Spleen (tissue), 11 donors: Measurements from ENCODE around the gene MAPK7. TPM values are rescaled to one million over a fixed set of nuclear protein-coding genes. Genes with fewer than 3 reads are reported as not detected.

ENCODE experiments used
- DNase-seq: peaks from one replicate; pipeline ENCODE4 v3.0.0-alpha.2; 2020
- H3K27ac ChIP-seq, 8 donors: fragments of 200-600 bp; sonication (generic) in 7 of 8; 1 replicate in 4 of 8; 2 replicates in 4 of 8; pipeline versions ENCODE4 v1.5.0 to v1.8.0; 2016 to 2021; ENCODE audit warnings: inconsistent platforms in 4 of 8, mild to moderate bottlenecking in 4 of 8, moderate library complexity in 1 of 8
- H3K27me3 ChIP-seq, 7 donors: fragments of 200-600 bp; sonication (generic) in 6 of 7; replicated peaks in 1 of 7; 1 replicate in 4 of 7; 2 replicates in 3 of 7; pipeline versions ENCODE4 v1.5.0 to v1.8.0; 2016 to 2021; ENCODE audit warnings: inconsistent platforms in 3 of 7, mild to moderate bottlenecking in 1 of 7
- H3K36me3 ChIP-seq, 6 donors: fragments of 200-600 bp; sonication (generic) in 5 of 6; 1 replicate in 4 of 6; 2 replicates in 2 of 6; pipeline versions ENCODE4 v1.5.0 to v1.8.0; 2016 to 2021; ENCODE audit warnings: inconsistent platforms in 2 of 6
- H3K4me1 ChIP-seq, 6 donors: fragments of 200-600 bp; sonication (generic) in 5 of 6; 1 replicate in 3 of 6; 2 replicates in 3 of 6; pipeline versions ENCODE4 v1.5.0 to v1.8.0; 2016 to 2021; ENCODE audit warnings: inconsistent platforms in 3 of 6
- H3K4me3 ChIP-seq, 8 donors: fragments of 200-600 bp; sonication (generic) in 7 of 8; 1 replicate in 4 of 8; 2 replicates in 4 of 8; pipeline versions ENCODE4 v1.5.0 to v1.8.0; 2016 to 2021; ENCODE audit warnings: inconsistent platforms in 4 of 8, mild to moderate bottlenecking in 4 of 8, moderate library complexity in 2 of 8
- H3K9me3 ChIP-seq, 8 donors: fragments of 200-600 bp; sonication (generic) in 7 of 8; 1 replicate in 4 of 8; 2 replicates in 4 of 8; pipeline versions ENCODE4 v1.5.0 to v1.8.0; 2016 to 2021; ENCODE audit warnings: inconsistent platforms in 4 of 8
- CTCF ChIP-seq, 11 experiments: fragments of 200-600 bp in 7 of 11; fragments of 450-650 bp in 4 of 11; sonication (generic) in 4 of 11; IDR thresholded peaks in 8 of 11; conservative IDR thresholded peaks in 3 of 11; 1 replicate in 7 of 11; 2 replicates in 4 of 11; pipeline versions ENCODE4 v1.4.0 to v1.8.0; 2016 to 2021; ENCODE audit warnings: antibody characterized with exemption in 11 of 11, inconsistent platforms in 4 of 11, mild to moderate bottlenecking in 1 of 11
- POLR2A ChIP-seq, 3 donors: fragments of 450-650 bp; IDR thresholded peaks; one replicate each; pipeline ENCODE4 v1.5.1; 2017; ENCODE audit warnings: antibody characterized with exemption in 3 of 3, mild to moderate bottlenecking in 1 of 3
- POLR2AphosphoS5 ChIP-seq, 3 donors: sonication (generic); formaldehyde crosslinking; IDR thresholded peaks; one replicate each; pipeline ENCODE4 v1.5.1; 2017; ENCODE audit warnings: antibody characterized with exemption in 3 of 3
- WGBS, 5 donors: extraction: QIAGEN DNeasy Blood & Tissue Kit in 3 of 5; methylation state at CpG; one replicate each; pipeline versions ENCODE4 v1.1.5 to v1.1.7; 2013 to 2018; 5-methylcytosine and 5-hydroxymethylcytosine counted together
- intact Hi-C: fragments of 100-400 bp; cut with DNase I; formaldehyde crosslinking; loops from one replicate; pipeline ENCODE4 v1.15.0; 2023; ENCODE audit warnings: low total_unique reads
- polyA plus RNA-seq, 3 donors: library from polyadenylated mRNA; stranded (reverse); fragments of 200-250 nt; gene quantifications; one replicate each; pipeline ENCODE4 v1.2.1, GENCODE V29; 2013
- total RNA-seq, 7 donors: library from RNA; depleted of rRNA in 3 of 7; stranded (reverse); fragments of >200 nt in 3 of 7; fragmentation: NEBNext Ultra II Directional in 4 of 7; extraction: Animal tissue kit (Norgen Biotek cat#: 25700) in 4 of 7; gene quantifications; one replicate each; pipeline versions ENCODE4 v1.1.0 to v1.2.1, GENCODE V29; 2016 to 2021
- donor health status: healthy with polysubstance abuse.
- donor health status: DM: no; HTN: no; CAD: no; lungs with moderate emphysema.
- donor health status: DM: no; HTN: no; CAD: no.
- donor health status: Bipolar disorder and iron deficiency.
- donor health status: healthy.
- donor health status: DM: no; HTN: no; CAD: no.
- donor health status: DM: yes; HTN: yes; CAD: no.

MAPK7 gene
- total and polyA plus RNA-seq, 10 donors, result 5.7 to 56.2 (median 30.3) TPM

GRCh38 chr17:19364699-19365498 lies 13.4 kb upstream of the MAPK7 start:
- Histone ChIP-seq H3K36me3 (no peaks in the 10 kb centered on the region), H3K9me3 (no peaks in the 10 kb centered on the region), H3K27me3 (peaks cover 0 to 7% (median 0%) of the 10 kb centered on the region in 7 donors), H3K27ac (no peak overlapping the region), H3K4me3 (no peak overlapping the region), H3K4me1 (peaks cover 6 to 32% (median 25%) of the 10 kb centered on the region in 6 donors)
- WGBS, 5 donors, result 76 to 91% (median 85%) methylated on average over 10 to 14 of the region's 14 CpGs
- TF ChIP-seq POLR2A (IDR thresholded peaks at IDR 0.05) (no peak), POLR2AphosphoS5 (IDR thresholded peaks at IDR 0.05) (no peak), CTCF (IDR thresholded peaks at IDR 0.05 in 8 of 11, conservative IDR thresholded peaks at IDR 0.05 in 3 of 11) (no peak)
- peak; percentile 72 for DNase-seq
- intact Hi-C loops, result no loop called here

- intact Hi-C loops, result no loop called here
Observed at GRCh38 chr17:19365499-19365817, 12.8 kb upstream of the MAPK7 start.

DNA sequence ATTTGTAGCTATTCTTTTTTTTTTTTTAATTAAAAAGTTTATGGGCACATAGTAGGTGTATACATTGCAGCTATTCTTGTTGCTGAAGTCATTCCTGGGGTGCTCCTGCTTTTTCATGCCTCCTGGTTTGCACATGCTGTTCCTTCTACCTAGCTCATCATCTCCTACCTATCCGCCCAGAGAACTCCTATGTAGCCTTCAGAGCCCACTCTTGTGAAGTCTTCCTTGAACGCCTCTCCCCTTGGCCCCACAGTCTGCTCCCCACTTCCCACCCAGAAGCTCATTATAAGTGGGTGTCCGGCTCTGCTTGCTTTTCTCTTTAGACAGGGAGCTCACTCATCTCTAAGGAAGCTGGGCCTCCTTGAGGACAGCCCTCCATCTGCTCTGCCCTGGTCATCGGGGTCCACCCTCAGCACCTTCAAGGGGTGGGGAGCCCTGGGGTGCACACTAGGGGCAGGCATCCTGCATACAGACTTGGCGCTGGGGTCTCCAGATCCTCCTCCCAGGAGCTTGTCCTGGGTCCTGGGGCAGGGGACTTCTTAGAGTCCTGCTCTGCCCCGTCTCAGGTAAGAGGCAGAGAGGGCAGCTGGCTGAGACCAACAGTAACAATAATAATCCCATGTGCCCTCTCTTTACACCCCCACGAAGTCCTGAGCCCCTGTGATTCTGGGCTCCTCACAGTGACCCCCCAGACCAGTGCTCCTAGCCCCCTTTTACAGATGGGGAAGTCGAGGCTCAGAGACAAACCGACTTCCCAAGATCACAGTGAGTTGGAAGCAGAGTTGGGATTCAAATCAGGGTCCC lies 12.3 kb upstream of the MAPK7 start:
- intact Hi-C loops, result no loop called here
- Histone ChIP-seq H3K27ac (no peak overlapping the region), H3K36me3 (no peaks in the 10 kb centered on the region), H3K27me3 (peaks cover 0 to 7% (median 0%) of the 10 kb centered on the region in 7 donors), H3K4me1 (peaks cover 16 to 43% (median 36%) of the 10 kb centered on the region in 6 donors), H3K4me3 (no peak overlapping the region), H3K9me3 (no peaks in the 10 kb centered on the region)
- DNase-seq, result peak; percentile 39
- WGBS, 5 donors, result 87 to 93% (median 90%) methylated on average over 8 to 9 of the region's 9 CpGs
- TF ChIP-seq CTCF (IDR thresholded peaks at IDR 0.05 in 8 of 11, conservative IDR thresholded peaks at IDR 0.05 in 3 of 11) (no peak), POLR2AphosphoS5 (IDR thresholded peaks at IDR 0.05) (no peak), POLR2A (IDR thresholded peaks at IDR 0.05) (no peak)

More at GRCh38 chr17:19365499-19365817, 12.8 kb upstream of the MAPK7 start:
- Histone ChIP-seq H3K4me3 (no peak overlapping the region), H3K9me3 (no peaks in the 10 kb centered on the region), H3K27ac (no peak overlapping the region), H3K36me3 (no peaks in the 10 kb centered on the region), H3K4me1 (peaks cover 10 to 37% (median 31%) of the 10 kb centered on the region in 6 donors), H3K27me3 (peaks cover 0 to 7% (median 0%) of the 10 kb centered on the region in 7 donors)
- TF ChIP-seq POLR2A (IDR thresholded peaks at IDR 0.05) (no peak), POLR2AphosphoS5 (IDR thresholded peaks at IDR 0.05) (no peak), CTCF (IDR thresholded peaks at IDR 0.05 in 8 of 11, conservative IDR thresholded peaks at IDR 0.05 in 3 of 11) (no peak)
- no peak for DNase-seq
- WGBS, 5 donors, result 85 to 96% (median 93%) methylated on average over 4 of the region's 4 CpGs

DNA sequence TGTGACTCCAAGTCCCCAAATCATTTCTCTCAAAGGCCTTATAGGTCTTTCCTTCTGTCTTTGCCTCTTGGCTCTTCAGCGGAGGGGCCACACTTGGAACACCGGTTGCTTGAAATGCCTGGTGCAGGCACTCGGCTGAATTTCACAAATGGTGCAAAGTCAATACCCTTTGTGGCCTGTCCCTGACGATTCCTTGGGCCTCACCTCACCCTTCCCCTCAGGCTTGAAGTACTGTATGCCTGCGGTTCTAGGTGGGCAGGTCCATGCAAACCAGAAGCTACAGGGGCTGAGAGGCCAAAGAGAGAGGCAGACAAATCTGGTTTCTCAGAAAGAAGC lies 11.7 kb upstream of the MAPK7 start:
- Histone ChIP-seq H3K4me1 (peaks cover 22 to 46% (median 40%) of the 10 kb centered on the region in 6 donors), H3K36me3 (no peaks in the 10 kb centered on the region), H3K9me3 (no peaks in the 10 kb centered on the region), H3K4me3 (no peak overlapping the region), H3K27ac (no peak overlapping the region), H3K27me3 (peaks cover 0 to 7% (median 0%) of the 10 kb centered on the region in 7 donors)
- WGBS, 5 donors, result 83 to 95% (median 93%) methylated on average over 5 of the region's 5 CpGs
- DNase-seq, result peak; percentile 47
- no peak for TF ChIP-seq CTCF (IDR thresholded peaks at IDR 0.05 in 8 of 11, conservative IDR thresholded peaks at IDR 0.05 in 3 of 11)
- no peak for TF ChIP-seq POLR2A (IDR thresholded peaks at IDR 0.05)
- TF ChIP-seq POLR2AphosphoS5 (IDR thresholded peaks at IDR 0.05), result no peak
- intact Hi-C loops, result no loop called here
